Measurements from ENCODE around the gene SYNE3.

DNA sequence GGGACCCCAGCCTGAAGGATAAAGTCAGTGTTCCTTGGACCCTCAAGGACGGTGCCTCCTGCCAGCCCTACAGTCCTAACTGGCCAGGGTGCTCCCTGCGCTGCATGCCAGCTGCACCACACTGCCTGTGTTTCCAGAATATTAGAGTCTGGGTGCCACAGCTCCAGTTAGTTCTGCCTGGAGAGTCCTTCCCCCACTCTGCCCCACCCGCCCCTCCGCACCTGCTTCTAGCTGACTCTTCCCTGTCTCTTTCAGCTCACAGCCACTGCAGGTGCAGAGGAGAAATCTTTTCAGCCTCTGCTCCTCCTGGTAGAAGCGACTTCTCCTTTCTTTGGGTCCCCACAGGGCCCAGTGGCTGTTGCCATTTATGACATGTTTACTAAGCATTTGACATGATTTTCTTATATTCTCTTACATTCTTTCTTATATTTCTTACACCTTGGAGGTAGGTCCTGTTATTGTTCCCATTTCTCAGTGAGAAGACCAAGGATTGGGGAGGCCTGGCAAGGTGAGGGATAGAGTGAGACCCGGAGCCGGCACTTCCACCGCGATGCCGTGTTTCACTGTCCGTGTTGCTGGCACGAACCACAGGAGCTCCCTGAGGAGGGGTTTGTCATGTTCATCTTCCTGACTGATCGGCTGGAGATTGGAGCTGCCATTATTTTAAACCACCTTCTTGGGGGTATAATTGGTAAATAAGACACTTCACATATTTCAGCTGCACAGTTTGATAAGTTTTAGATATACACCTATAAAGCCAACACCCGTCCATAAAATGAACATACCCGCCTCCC, 29.4 kb downstream of the SYNE3 start:
- TF ChIP-seq CTCF (conservative IDR thresholded peaks at IDR 0.05): no peak
- TF ChIP-seq ZFX (IDR thresholded peaks at IDR 0.05): no peak
